IMR-90 (cell line): ENCODE data around the gene MNS1. TPM values are rescaled to one million over a fixed set of nuclear protein-coding genes. Genes with fewer than 3 reads are reported as not detected.

Experiments used
- ATAC-seq: fragments of 200-7000 bp; cut with Tn5 transposase; 2 replicates; pipeline ENCODE4 v1.9.1; 2020; ENCODE audit warnings: low read depth, mild to moderate bottlenecking, moderate library complexity
- BruUV-seq: library from RNA; stranded (reverse); fragments of 400-500 nt; replicated peaks from 2 replicates; lab custom pipeline; 2021; lab: Mats Ljungman, UMichigan
- CTCF ChIA-PET: fragments of 300-600 bp; formaldehyde crosslinking; extraction: SDS; loops from one replicate; lab custom pipeline; 2021; ENCODE audit warnings: antibody characterized with exemption; lab: Yijun Ruan, JAX
- POLR2A ChIA-PET: fragments of 300-600 bp; sonication (Branson Sonifier 250); formaldehyde crosslinking; loops from one replicate; lab custom pipeline; 2022; ENCODE audit warnings: antibody characterized with exemption; ENCODE audit not compliant: unreplicated experiment; lab: Charles Lee
- DNase-seq: peaks from one replicate; pipeline ENCODE4 v3.0.0; 2013
- H2AFZ ChIP-seq: replicated peaks from 2 replicates; pipeline ENCODE3; 2013; ENCODE audit warnings: low read length, mild to moderate bottlenecking; ENCODE audit not compliant: poor library complexity
- H2AK5ac ChIP-seq: 2 replicates; pipeline ENCODE4 v1.6.1; 2013; ENCODE audit warnings: low read depth, low read length, inconsistent platforms
- H2AK9ac ChIP-seq: replicated peaks from 2 replicates; pipeline ENCODE3; 2013; ENCODE audit warnings: mild to moderate bottlenecking, low read depth, low read length, moderate library complexity; ENCODE audit not compliant: poor library complexity
- H2BK120ac ChIP-seq: 2 replicates; pipeline ENCODE4 v1.6.1; 2013; ENCODE audit warnings: low read depth, low read length, inconsistent platforms
- H2BK15ac ChIP-seq: 3 replicates; pipeline ENCODE4 v1.6.1; 2013; ENCODE audit warnings: low read depth, low read length, inconsistent platforms
- H2BK20ac ChIP-seq: 2 replicates; pipeline ENCODE4 v1.6.1; 2013; ENCODE audit warnings: low read depth, mild to moderate bottlenecking, inconsistent platforms, low read length, moderate library complexity
- H2BK5ac ChIP-seq: 2 replicates; pipeline ENCODE4 v1.6.1; 2013; ENCODE audit warnings: mild to moderate bottlenecking, low read depth, low read length, inconsistent platforms; ENCODE audit not compliant: poor library complexity, severe bottlenecking
- H3K14ac ChIP-seq: replicated peaks from 2 replicates; pipeline ENCODE4 v1.6.1; 2013; ENCODE audit warnings: low read depth, low read length, inconsistent platforms
- H3K18ac ChIP-seq: 2 replicates; pipeline ENCODE4 v1.6.1; 2013; ENCODE audit warnings: low read depth, low read length, control low read depth
- H3K23ac ChIP-seq: 2 replicates; pipeline ENCODE4 v1.6.1; 2013; ENCODE audit warnings: low read depth, low read length, inconsistent platforms
- H3K27ac ChIP-seq: 2 replicates; pipeline ENCODE4 v1.5.1; 2013; ENCODE audit warnings: mild to moderate bottlenecking, control low read depth, low read length; ENCODE audit not compliant: insufficient read depth
- H3K27me3 ChIP-seq: 2 replicates; pipeline ENCODE4 v1.6.1; 2013; ENCODE audit warnings: low read length; ENCODE audit not compliant: control insufficient read depth, insufficient read depth
- H3K36me3 ChIP-seq: 2 replicates; pipeline ENCODE4 v1.6.1; 2013; ENCODE audit warnings: low read length, mixed read lengths; ENCODE audit not compliant: control insufficient read depth, insufficient read depth
- H3K4ac ChIP-seq: 2 replicates; pipeline ENCODE4 v1.6.1; 2013; ENCODE audit warnings: low read depth, low read length, inconsistent platforms
- H3K4me1 ChIP-seq: 2 replicates; pipeline ENCODE4 v1.6.1; 2013; ENCODE audit warnings: low read length, mixed read lengths; ENCODE audit not compliant: control insufficient read depth, insufficient read depth
- H3K4me2 ChIP-seq: 2 replicates; pipeline ENCODE4 v1.6.1; 2013; ENCODE audit warnings: low read depth, mild to moderate bottlenecking, control low read depth, low read length, moderate library complexity
- H3K4me3 ChIP-seq: 2 replicates; pipeline ENCODE4 v1.5.1; 2013; ENCODE audit warnings: low read depth, mild to moderate bottlenecking, control low read depth, low read length, moderate library complexity; ENCODE audit not compliant: insufficient read depth
- H3K56ac ChIP-seq: 2 replicates; pipeline ENCODE4 v1.6.1; 2013; ENCODE audit warnings: low read length, inconsistent platforms; ENCODE audit not compliant: insufficient read depth; ENCODE audit errors: extremely low read depth
- H3K79me1 ChIP-seq, 2 experiments: 2 replicates each; pipeline ENCODE4 v1.6.1; 2013; ENCODE audit warnings: low read length in 2 of 2, inconsistent platforms in 1 of 2, low read depth in 1 of 2
- H3K9ac ChIP-seq: 2 replicates; pipeline ENCODE4 v1.6.1; 2013; ENCODE audit warnings: low read depth, low read length, control low read depth
- H3K9me1 ChIP-seq: 2 replicates; pipeline ENCODE4 v1.6.1; 2013; ENCODE audit warnings: low read length, inconsistent platforms; ENCODE audit not compliant: insufficient read depth
- H3K9me3 ChIP-seq: 2 replicates; pipeline ENCODE4 v1.6.1; 2013; ENCODE audit warnings: low read length; ENCODE audit not compliant: control insufficient read depth, insufficient read depth
- H4K20me1 ChIP-seq: 2 replicates; pipeline ENCODE4 v1.6.1; 2013; ENCODE audit warnings: low read length, inconsistent platforms; ENCODE audit not compliant: insufficient read depth
- H4K5ac ChIP-seq: 2 replicates; pipeline ENCODE4 v1.6.1; 2013; ENCODE audit warnings: mild to moderate bottlenecking, low read depth, low read length, control low read depth
- H4K8ac ChIP-seq, 2 experiments: 2 replicates each; pipeline ENCODE4 v1.6.1; 2013; ENCODE audit warnings: low read depth in 2 of 2, low read length in 2 of 2, control low read depth in 1 of 2, inconsistent platforms in 1 of 2
- H4K91ac ChIP-seq: 2 replicates; pipeline ENCODE4 v1.6.1; 2013; ENCODE audit warnings: low read depth, low read length, inconsistent platforms; ENCODE audit not compliant: insufficient read depth
- BHLHE40 ChIP-seq: fragments of 150-350 bp; IDR thresholded peaks from 2 replicates; pipeline ENCODE4 v1.6.1; 2016; ENCODE audit warnings: mild to moderate bottlenecking, low read depth, low read length
- FOS ChIP-seq: fragments of 150-350 bp; IDR thresholded peaks from 2 replicates; pipeline ENCODE4 v1.6.1; 2016; ENCODE audit warnings: low read depth, low read length
- MAZ ChIP-seq: IDR thresholded peaks from 2 replicates; pipeline ENCODE4 v1.6.1; 2012; ENCODE audit warnings: low read depth, mild to moderate bottlenecking, low read length, improper control_type of control experiment, moderate library complexity, borderline replicate concordance
- MXI1 ChIP-seq: IDR thresholded peaks from 2 replicates; pipeline ENCODE4 v1.6.1; 2012; ENCODE audit warnings: low read depth, mild to moderate bottlenecking, low read length, moderate library complexity, borderline replicate concordance
- POLR2A ChIP-seq: IDR thresholded peaks from 2 replicates; pipeline ENCODE4 v1.6.1; 2012; ENCODE audit warnings: mild to moderate bottlenecking, low read depth, low read length
- RAD21 ChIP-seq: IDR thresholded peaks from 2 replicates; pipeline ENCODE4 v1.6.1; 2012; ENCODE audit warnings: low read length, improper control_type of control experiment
- RFX5 ChIP-seq: IDR thresholded peaks from 2 replicates; pipeline ENCODE4 v1.8.0; 2012; ENCODE audit warnings: low read depth, mild to moderate bottlenecking, low read length, moderate library complexity
- SMC3 ChIP-seq: fragments of 150-350 bp; IDR thresholded peaks from 2 replicates; pipeline ENCODE4 v1.6.1; 2016; ENCODE audit warnings: low read depth, mild to moderate bottlenecking, antibody characterized with exemption, low read length, moderate library complexity
- WGBS, 2 experiments: methylation state at CpG; one replicate each; pipeline versions ENCODE4 v1.1.5 to v1.1.7; 2013; ENCODE audit warnings: missing lambda C conversion rate in 2 of 2; ENCODE audit not compliant: insufficient read length in 1 of 2; ENCODE audit errors: extremely low coverage in 2 of 2; 5-methylcytosine and 5-hydroxymethylcytosine counted together
- dilution Hi-C: fragments of 300-500 bp; cut with HindIII; formaldehyde crosslinking; loops from one replicate; pipeline ENCODE4 v1.14.3; 2018; ENCODE audit warnings: low sequenced_read_pairs; ENCODE audit not compliant: unreplicated experiment
- in situ Hi-C: fragments of 300-500 bp; cut with MboI; formaldehyde crosslinking; loops from 3 replicates; pipeline ENCODE4 v1.14.3; 2019; ENCODE audit warnings: low sequenced_read_pairs, inconsistent platforms, mixed read lengths
- intact Hi-C: fragments of 100-400 bp; cut with micrococcal nuclease; formaldehyde crosslinking; loops from 2 replicates; pipeline ENCODE4 v1.10.0; 2022
- polyA plus RNA-seq, 3 experiments: library from polyadenylated mRNA; depleted of rRNA; stranded (reverse); fragments of >200 nt; gene quantifications; 2 replicates each; pipeline ENCODE4 v1.2.3, GENCODE V29; 2012; ENCODE audit warnings: low replicate concordance in 1 of 3
- total RNA-seq: library from RNA; depleted of rRNA; stranded (reverse); fragments of >200 nt; gene quantifications from 2 replicates; pipeline ENCODE4 v1.2.3, GENCODE V29; 2012
- TF ChIP-seq, protein P1 (sequence below): fragments of 150-350 bp; IDR thresholded peaks from 2 replicates; pipeline ENCODE4 v1.6.1; 2016; ENCODE audit warnings: low read depth, mild to moderate bottlenecking, low read length, moderate library complexity, borderline replicate concordance
- TF ChIP-seq, protein P2 (sequence below): conservative IDR thresholded peaks from 2 replicates; pipeline ENCODE4 v1.5.1; 2012; ENCODE audit warnings: mild to moderate bottlenecking, low read depth, low read length, improper control_type of control experiment

Gene MNS1
- total and polyA plus RNA-seq, 2 of the 4 experiments (the other 2 are of a cell fraction): 0.36 to 0.84 TPM

DNA sequence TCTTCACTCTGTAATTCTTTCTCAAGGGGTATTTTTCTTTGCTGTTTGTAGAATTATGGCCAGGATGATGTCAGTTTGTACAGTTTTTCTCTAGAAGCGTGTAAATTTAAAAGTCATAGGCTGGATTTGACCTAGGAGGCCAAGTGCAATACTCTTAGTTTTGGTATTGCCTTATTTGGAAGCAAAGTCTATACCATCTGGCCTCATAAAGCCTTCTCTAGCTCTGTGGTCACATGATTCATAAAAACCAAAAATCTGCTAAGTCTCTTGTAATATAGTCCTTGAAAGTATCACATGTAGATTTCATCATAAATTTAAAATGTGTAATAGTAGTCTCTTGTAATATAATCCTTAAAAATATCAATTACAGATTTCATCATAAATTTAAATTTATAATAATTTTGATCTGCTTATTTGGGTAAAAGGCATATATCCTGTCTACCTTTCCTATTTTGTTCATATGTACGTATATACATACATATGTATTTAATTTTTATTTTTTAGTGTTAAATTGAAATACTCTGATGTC lies 74.1 kb downstream of the MNS1 start:
- Histone ChIP-seq H2BK20ac (no peak overlapping the region), H3K56ac (no peak overlapping the region), H3K79me1 (no peaks in the 10 kb centered on the region), H3K36me3 (no peaks in the 10 kb centered on the region), H2AK9ac (no peak overlapping the region), H3K4me2 (no peak overlapping the region), H2BK15ac (no peak overlapping the region), H4K8ac (no peak overlapping the region), H3K4me3 (no peak overlapping the region), H3K9me1 (no peaks in the 10 kb centered on the region), H4K91ac (no peak overlapping the region), H2BK120ac (no peak overlapping the region), H3K9me3 (no peaks in the 10 kb centered on the region), H3K4me1 (no peaks in the 10 kb centered on the region), H4K20me1 (no peaks in the 10 kb centered on the region), H2AK5ac (no peak overlapping the region), H3K27ac (no peak overlapping the region), H3K4ac (no peak overlapping the region), H3K23ac (no peak overlapping the region), H3K9ac (no peak overlapping the region), H4K5ac (no peak overlapping the region), H3K18ac (no peak overlapping the region), H2BK5ac (no peak overlapping the region), H2AFZ (no peak overlapping the region), H3K14ac (no peak overlapping the region), H3K27me3 (no peaks in the 10 kb centered on the region)
- ChIA-PET POLR2A (no interaction called here), CTCF (no interaction called here)
- intact Hi-C loops: no loop called here
- dilution Hi-C loops: no loop called here
- TF ChIP-seq MXI1: no peak
- TF ChIP-seq RAD21: no peak
- TF ChIP-seq MAZ: no peak
- TF ChIP-seq BHLHE40: no peak
- TF ChIP-seq FOS: no peak
- TF ChIP-seq, protein P1, sequence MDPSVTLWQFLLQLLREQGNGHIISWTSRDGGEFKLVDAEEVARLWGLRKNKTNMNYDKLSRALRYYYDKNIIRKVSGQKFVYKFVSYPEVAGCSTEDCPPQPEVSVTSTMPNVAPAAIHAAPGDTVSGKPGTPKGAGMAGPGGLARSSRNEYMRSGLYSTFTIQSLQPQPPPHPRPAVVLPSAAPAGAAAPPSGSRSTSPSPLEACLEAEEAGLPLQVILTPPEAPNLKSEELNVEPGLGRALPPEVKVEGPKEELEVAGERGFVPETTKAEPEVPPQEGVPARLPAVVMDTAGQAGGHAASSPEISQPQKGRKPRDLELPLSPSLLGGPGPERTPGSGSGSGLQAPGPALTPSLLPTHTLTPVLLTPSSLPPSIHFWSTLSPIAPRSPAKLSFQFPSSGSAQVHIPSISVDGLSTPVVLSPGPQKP: no peak
- TF ChIP-seq SMC3: no peak
- TF ChIP-seq, protein P2, sequence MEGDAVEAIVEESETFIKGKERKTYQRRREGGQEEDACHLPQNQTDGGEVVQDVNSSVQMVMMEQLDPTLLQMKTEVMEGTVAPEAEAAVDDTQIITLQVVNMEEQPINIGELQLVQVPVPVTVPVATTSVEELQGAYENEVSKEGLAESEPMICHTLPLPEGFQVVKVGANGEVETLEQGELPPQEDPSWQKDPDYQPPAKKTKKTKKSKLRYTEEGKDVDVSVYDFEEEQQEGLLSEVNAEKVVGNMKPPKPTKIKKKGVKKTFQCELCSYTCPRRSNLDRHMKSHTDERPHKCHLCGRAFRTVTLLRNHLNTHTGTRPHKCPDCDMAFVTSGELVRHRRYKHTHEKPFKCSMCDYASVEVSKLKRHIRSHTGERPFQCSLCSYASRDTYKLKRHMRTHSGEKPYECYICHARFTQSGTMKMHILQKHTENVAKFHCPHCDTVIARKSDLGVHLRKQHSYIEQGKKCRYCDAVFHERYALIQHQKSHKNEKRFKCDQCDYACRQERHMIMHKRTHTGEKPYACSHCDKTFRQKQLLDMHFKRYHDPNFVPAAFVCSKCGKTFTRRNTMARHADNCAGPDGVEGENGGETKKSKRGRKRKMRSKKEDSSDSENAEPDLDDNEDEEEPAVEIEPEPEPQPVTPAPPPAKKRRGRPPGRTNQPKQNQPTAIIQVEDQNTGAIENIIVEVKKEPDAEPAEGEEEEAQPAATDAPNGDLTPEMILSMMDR: no peak
- TF ChIP-seq POLR2A: no peak
- no peak for TF ChIP-seq RFX5
- in situ Hi-C loops: no loop called here
- DNase-seq: peak; percentile 5
- BruUV-seq: no TSS peak
- WGBS, 2 experiments: no CpG with 5 or more reads among the region's 2 CpGs
- ATAC-seq: no peak
